WTC11 (cell line): ENCODE results near the gene CEP104. TPM values are rescaled to one million over a fixed set of nuclear protein-coding genes. Genes with fewer than 3 reads are reported as not detected.

Source experiments
- ATAC-seq: fragments of 200-7000 bp; cut with Tn5 transposase; 2 replicates; pipeline ENCODE4 v1.10.0; 2021; ENCODE audit warnings: mild to moderate bottlenecking, moderate library complexity
- CTCF ChIA-PET: fragments of 300-600 bp; sonication (Branson Sonifier 250); formaldehyde crosslinking; loops from one replicate; lab custom pipeline; 2021; ENCODE audit warnings: antibody characterized with exemption; lab: Charles Lee
- POLR2A ChIA-PET: fragments of 350-600 bp; sonication (Branson Sonifier 250); formaldehyde crosslinking; loops from one replicate; lab custom pipeline; 2021; ENCODE audit warnings: antibody characterized with exemption; lab: Charles Lee
- DNase-seq: peaks from one replicate; pipeline ENCODE4 v3.0.0; 2021; ENCODE audit warnings: low spot score
- H3K27ac Mint-ChIP-seq: 2 replicates; pipeline ENCODE4 v1.8.0; 2021; ENCODE audit warnings: mixed read lengths
- H3K27me3 Mint-ChIP-seq: 2 replicates; pipeline ENCODE4 v1.8.0; 2021; ENCODE audit warnings: low read depth, mild to moderate bottlenecking, moderate library complexity, mixed read lengths
- H3K36me3 Mint-ChIP-seq: 2 replicates; pipeline ENCODE4 v1.8.0; 2021; ENCODE audit warnings: mixed read lengths
- H3K4me1 Mint-ChIP-seq: 2 replicates; pipeline ENCODE4 v1.8.0; 2022; ENCODE audit warnings: mixed read lengths
- H3K4me3 Mint-ChIP-seq: 2 replicates; pipeline ENCODE4 v1.8.0; 2021; ENCODE audit warnings: mild to moderate bottlenecking, moderate library complexity, mixed read lengths
- H3K9me3 Mint-ChIP-seq: 2 replicates; pipeline ENCODE4 v1.8.0; 2021; ENCODE audit warnings: mixed read lengths
- CBFB ChIP-seq: sonication (generic); formaldehyde crosslinking; IDR thresholded peaks from 2 replicates; pipeline ENCODE4 v1.8.1; 2022; ENCODE audit warnings: mild to moderate bottlenecking, low read depth, missing genetic modification reagents
- CREM ChIP-seq: sonication (generic); formaldehyde crosslinking; IDR thresholded peaks from 2 replicates; pipeline ENCODE4 v1.8.1; 2022; ENCODE audit warnings: mild to moderate bottlenecking, missing genetic modification reagents, moderate library complexity
- ESRRA ChIP-seq: sonication (generic); formaldehyde crosslinking; IDR thresholded peaks from 2 replicates; pipeline ENCODE4 v1.8.1; 2022; ENCODE audit warnings: mild to moderate bottlenecking, missing genetic modification reagents, borderline replicate concordance
- FOXK1 ChIP-seq: sonication (generic); formaldehyde crosslinking; IDR thresholded peaks from 2 replicates; pipeline ENCODE4 v1.8.0; 2022; ENCODE audit warnings: mild to moderate bottlenecking, moderate library complexity, missing genetic modification reagents
- NR3C1 ChIP-seq: sonication (generic); formaldehyde crosslinking; conservative IDR thresholded peaks from 2 replicates; pipeline ENCODE4 v1.8.1; 2023; ENCODE audit warnings: low read depth, mild to moderate bottlenecking, missing genetic modification reagents
- SMAD4 ChIP-seq: sonication (generic); formaldehyde crosslinking; IDR thresholded peaks from 2 replicates; pipeline ENCODE4 v1.8.0; 2022; ENCODE audit warnings: mild to moderate bottlenecking, missing genetic modification reagents
- SOX15 ChIP-seq: fragments of 250-450 bp; sonication (Bioruptor Pico); IDR thresholded peaks from 2 replicates; pipeline ENCODE4 v1.9.0; 2021; ENCODE audit warnings: mild to moderate bottlenecking
- ZNF138 ChIP-seq: sonication (generic); formaldehyde crosslinking; conservative IDR thresholded peaks from 2 replicates; pipeline ENCODE4 v1.8.1; 2022; ENCODE audit warnings: mild to moderate bottlenecking, moderate library complexity, missing genetic modification reagents
- total RNA-seq: library from RNA; stranded (reverse); gene quantifications from 3 replicates; pipeline ENCODE4 v1.2.3, GENCODE V29; 2021
- TF ChIP-seq, protein P1 (sequence below): sonication (generic); formaldehyde crosslinking; IDR thresholded peaks from 2 replicates; pipeline ENCODE4 v1.8.1; 2023; ENCODE audit warnings: mild to moderate bottlenecking, moderate library complexity, missing genetic modification reagents
- TF ChIP-seq, protein P2 (sequence below): sonication (generic); formaldehyde crosslinking; IDR thresholded peaks from 2 replicates; pipeline ENCODE4 v1.8.0; 2022; ENCODE audit warnings: mild to moderate bottlenecking, missing genetic modification reagents
- TF ChIP-seq, protein P3 (sequence below): sonication (generic); formaldehyde crosslinking; IDR thresholded peaks from 2 replicates; pipeline ENCODE4 v1.8.1; 2023; ENCODE audit warnings: mild to moderate bottlenecking, missing genetic modification reagents, moderate library complexity
- TF ChIP-seq, protein P4 (sequence below): fragments of 200-600 bp; IDR thresholded peaks from 2 replicates; pipeline ENCODE4 v1.8.0; 2022; ENCODE audit warnings: antibody characterized with exemption
- TF ChIP-seq, protein P5 (sequence below): sonication (generic); formaldehyde crosslinking; IDR thresholded peaks from 2 replicates; pipeline ENCODE4 v1.8.1; 2022; ENCODE audit warnings: low read depth, missing genetic modification reagents, borderline replicate concordance
- TF ChIP-seq, protein P6 (sequence below): sonication (generic); formaldehyde crosslinking; conservative IDR thresholded peaks from 2 replicates; pipeline ENCODE4 v1.8.1; 2022; ENCODE audit warnings: mild to moderate bottlenecking, missing genetic modification reagents
- TF ChIP-seq, protein P7 (sequence below): sonication (generic); formaldehyde crosslinking; IDR thresholded peaks from 2 replicates; pipeline ENCODE4 v1.8.1; 2022; ENCODE audit warnings: mild to moderate bottlenecking, moderate library complexity, missing genetic modification reagents
- TF ChIP-seq, protein P8 (sequence below): sonication (generic); formaldehyde crosslinking; IDR thresholded peaks from 2 replicates; pipeline ENCODE4 v1.8.1; 2022; ENCODE audit warnings: low read depth, mild to moderate bottlenecking, moderate library complexity, missing genetic modification reagents, borderline replicate concordance
- TF ChIP-seq, protein P9 (sequence below): sonication (generic); formaldehyde crosslinking; IDR thresholded peaks from 2 replicates; pipeline ENCODE4 v1.8.0; 2023; ENCODE audit warnings: mild to moderate bottlenecking, missing genetic modification reagents

The CEP104 gene
- total RNA-seq, 1 experiment from 2014 or later = 38.0 TPM

DNA sequence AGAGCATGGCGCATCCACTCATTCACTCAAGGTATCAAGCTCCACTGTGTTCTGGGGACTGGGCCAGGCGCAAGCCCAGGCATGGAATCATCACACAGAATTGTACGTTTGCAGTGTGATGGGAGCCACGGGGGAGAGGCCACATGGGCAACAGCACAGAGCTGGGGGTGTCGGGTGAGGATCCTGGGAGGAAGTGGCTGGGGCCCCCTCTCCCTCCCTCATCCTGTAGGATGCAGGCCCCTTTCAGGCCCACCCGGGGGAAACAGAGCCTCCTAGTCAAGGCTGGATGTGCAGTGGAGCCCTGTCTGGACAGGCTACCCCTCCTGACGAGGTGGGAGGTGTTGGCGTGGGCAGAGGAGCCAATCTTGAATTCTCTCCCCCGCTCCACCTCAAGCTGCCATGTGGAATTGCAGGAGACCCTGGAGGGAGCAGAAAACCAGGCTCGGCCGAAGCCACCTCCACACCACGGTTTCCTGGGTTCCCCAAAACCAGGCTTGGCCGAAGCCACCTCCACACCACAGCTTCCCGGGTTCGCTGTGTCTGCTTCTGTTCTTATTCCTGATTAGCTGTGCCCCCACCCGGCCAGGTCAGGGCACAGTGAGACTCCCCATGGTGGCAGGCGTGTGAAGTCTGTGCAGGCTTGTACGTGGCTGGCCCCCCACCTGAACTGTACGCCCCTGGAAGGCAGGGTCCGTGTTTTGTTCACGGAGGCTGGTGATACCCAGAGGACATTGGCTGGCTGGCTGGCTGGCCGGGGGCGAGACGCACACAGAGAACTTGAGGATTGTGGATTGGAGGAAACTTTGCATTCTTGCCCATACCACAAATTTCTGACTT is 47.2 kb upstream of the CEP104 start:
- no peak for ATAC-seq
- Mint-ChIP-seq H3K4me3 (no peak overlapping the region), H3K9me3 (0 out of 2 replicates have a peak, but pooled peaks cover 3% of the 10 kb centered on the region), H3K27me3 (no peaks in the 10 kb centered on the region; the same call in 1 of the 2 replicates)
- POLR2A ChIA-PET = no interaction called here
- CTCF ChIA-PET = interaction anchor here (1.0 kb wide), 1 partner anchor 46 kb away, joined by 4 read pairs; no protein-coding TSS in a partner anchor
- TF ChIP-seq NR3C1 (no peak), SMAD4 (CRISPR knock-in tag) (no peak), ZNF138 (CRISPR knock-in tag) (no peak), FOXK1 (CRISPR knock-in tag) (no peak), SOX15 (CRISPR knock-in tag) (no peak)
- TF ChIP-seq, protein P1, sequence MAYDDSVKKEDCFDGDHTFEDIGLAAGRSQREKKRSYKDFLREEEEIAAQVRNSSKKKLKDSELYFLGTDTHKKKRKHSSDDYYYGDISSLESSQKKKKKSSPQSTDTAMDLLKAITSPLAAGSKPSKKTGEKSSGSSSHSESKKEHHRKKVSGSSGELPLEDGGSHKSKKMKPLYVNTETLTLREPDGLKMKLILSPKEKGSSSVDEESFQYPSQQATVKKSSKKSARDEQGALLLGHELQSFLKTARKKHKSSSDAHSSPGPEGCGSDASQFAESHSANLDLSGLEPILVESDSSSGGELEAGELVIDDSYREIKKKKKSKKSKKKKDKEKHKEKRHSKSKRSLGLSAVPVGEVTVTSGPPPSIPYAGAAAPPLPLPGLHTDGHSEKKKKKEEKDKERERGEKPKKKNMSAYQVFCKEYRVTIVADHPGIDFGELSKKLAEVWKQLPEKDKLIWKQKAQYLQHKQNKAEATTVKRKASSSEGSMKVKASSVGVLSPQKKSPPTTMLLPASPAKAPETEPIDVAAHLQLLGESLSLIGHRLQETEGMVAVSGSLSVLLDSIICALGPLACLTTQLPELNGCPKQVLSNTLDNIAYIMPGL (CRISPR knock-in tag) = no peak
- TF ChIP-seq, protein P2, sequence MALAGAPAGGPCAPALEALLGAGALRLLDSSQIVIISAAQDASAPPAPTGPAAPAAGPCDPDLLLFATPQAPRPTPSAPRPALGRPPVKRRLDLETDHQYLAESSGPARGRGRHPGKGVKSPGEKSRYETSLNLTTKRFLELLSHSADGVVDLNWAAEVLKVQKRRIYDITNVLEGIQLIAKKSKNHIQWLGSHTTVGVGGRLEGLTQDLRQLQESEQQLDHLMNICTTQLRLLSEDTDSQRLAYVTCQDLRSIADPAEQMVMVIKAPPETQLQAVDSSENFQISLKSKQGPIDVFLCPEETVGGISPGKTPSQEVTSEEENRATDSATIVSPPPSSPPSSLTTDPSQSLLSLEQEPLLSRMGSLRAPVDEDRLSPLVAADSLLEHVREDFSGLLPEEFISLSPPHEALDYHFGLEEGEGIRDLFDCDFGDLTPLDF (CRISPR knock-in tag) = no peak
- TF ChIP-seq, protein P3, sequence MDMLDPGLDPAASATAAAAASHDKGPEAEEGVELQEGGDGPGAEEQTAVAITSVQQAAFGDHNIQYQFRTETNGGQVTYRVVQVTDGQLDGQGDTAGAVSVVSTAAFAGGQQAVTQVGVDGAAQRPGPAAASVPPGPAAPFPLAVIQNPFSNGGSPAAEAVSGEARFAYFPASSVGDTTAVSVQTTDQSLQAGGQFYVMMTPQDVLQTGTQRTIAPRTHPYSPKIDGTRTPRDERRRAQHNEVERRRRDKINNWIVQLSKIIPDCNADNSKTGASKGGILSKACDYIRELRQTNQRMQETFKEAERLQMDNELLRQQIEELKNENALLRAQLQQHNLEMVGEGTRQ (CRISPR knock-in tag) = no peak
- TF ChIP-seq, all 79 proteins: peak for 0
- H3K36me3 Mint-ChIP-seq = no peaks in the 10 kb centered on the region; the same call in 1 of the 2 replicates
- DNase-seq = no peak
- peaks cover 13% of the 10 kb centered on the region for H3K4me1 Mint-ChIP-seq
- H3K27ac Mint-ChIP-seq = no peak overlapping the region

DNA sequence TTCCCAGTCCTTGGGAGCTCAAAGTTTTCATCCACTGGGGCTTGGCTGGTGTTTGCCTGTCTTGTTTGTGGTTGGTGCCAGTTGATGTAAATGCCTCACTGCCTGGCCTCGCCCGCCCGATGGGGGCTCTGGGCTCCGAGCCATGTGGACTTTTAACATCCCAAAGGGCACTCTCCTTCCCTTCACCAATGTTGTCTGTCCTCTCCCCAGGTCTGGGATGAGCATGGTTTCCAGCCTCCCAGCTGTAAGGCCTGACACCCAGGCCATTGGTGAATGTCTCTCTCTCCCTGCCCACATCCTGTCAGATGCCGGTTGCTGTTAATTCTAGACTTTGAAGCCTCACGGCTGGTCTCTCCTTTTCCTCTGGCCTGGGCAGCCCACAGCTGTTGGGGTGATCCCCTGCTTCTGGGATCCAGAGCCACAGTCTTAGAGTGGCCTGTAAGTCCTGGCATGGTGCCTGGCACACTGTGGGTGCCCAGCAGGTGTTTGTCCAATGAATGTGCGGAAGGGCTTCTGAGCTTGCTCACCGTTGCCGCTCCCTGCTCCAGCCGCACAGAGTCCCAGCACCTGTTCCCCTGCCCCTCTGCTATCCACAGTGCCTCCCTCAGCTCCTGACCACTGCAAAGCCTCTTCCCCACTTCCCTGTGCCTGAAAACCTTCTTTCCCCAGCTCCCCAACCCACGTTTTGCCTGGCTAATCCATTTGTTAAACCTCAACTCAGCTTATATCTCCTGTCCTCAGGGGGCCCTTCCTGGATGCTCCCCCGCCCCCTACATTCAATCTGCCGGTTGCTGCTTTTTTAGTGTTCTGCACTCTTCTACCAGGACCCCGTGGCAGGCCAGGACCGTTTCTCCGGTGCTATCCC is 46.4 kb upstream of the CEP104 start:
- no peak overlapping the region for H3K27ac Mint-ChIP-seq
- H3K9me3 Mint-ChIP-seq = peaks cover 7% of the 10 kb centered on the region; the same call in 1 of the 2 replicates
- ATAC-seq (no peak), DNase-seq (no peak)
- POLR2A ChIA-PET = no interaction called here
- H3K4me3 Mint-ChIP-seq = no peak overlapping the region
- H3K36me3 Mint-ChIP-seq = peaks cover 3% of the 10 kb centered on the region
- CTCF ChIA-PET = interaction anchor here (1.0 kb wide), 1 partner anchor 45 kb away, joined by 4 read pairs; no protein-coding TSS in a partner anchor
- TF ChIP-seq, protein P4, sequence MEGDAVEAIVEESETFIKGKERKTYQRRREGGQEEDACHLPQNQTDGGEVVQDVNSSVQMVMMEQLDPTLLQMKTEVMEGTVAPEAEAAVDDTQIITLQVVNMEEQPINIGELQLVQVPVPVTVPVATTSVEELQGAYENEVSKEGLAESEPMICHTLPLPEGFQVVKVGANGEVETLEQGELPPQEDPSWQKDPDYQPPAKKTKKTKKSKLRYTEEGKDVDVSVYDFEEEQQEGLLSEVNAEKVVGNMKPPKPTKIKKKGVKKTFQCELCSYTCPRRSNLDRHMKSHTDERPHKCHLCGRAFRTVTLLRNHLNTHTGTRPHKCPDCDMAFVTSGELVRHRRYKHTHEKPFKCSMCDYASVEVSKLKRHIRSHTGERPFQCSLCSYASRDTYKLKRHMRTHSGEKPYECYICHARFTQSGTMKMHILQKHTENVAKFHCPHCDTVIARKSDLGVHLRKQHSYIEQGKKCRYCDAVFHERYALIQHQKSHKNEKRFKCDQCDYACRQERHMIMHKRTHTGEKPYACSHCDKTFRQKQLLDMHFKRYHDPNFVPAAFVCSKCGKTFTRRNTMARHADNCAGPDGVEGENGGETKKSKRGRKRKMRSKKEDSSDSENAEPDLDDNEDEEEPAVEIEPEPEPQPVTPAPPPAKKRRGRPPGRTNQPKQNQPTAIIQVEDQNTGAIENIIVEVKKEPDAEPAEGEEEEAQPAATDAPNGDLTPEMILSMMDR = no peak
- TF ChIP-seq, protein P5, sequence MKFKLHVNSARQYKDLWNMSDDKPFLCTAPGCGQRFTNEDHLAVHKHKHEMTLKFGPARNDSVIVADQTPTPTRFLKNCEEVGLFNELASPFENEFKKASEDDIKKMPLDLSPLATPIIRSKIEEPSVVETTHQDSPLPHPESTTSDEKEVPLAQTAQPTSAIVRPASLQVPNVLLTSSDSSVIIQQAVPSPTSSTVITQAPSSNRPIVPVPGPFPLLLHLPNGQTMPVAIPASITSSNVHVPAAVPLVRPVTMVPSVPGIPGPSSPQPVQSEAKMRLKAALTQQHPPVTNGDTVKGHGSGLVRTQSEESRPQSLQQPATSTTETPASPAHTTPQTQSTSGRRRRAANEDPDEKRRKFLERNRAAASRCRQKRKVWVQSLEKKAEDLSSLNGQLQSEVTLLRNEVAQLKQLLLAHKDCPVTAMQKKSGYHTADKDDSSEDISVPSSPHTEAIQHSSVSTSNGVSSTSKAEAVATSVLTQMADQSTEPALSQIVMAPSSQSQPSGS (CRISPR knock-in tag) = no peak
- TF ChIP-seq ESRRA (CRISPR knock-in tag) (no peak), CREM (no peak), CBFB (CRISPR knock-in tag) (no peak)
- TF ChIP-seq, protein P6, sequence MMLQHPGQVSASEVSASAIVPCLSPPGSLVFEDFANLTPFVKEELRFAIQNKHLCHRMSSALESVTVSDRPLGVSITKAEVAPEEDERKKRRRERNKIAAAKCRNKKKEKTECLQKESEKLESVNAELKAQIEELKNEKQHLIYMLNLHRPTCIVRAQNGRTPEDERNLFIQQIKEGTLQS = no peak
- TF ChIP-seq, protein P7, sequence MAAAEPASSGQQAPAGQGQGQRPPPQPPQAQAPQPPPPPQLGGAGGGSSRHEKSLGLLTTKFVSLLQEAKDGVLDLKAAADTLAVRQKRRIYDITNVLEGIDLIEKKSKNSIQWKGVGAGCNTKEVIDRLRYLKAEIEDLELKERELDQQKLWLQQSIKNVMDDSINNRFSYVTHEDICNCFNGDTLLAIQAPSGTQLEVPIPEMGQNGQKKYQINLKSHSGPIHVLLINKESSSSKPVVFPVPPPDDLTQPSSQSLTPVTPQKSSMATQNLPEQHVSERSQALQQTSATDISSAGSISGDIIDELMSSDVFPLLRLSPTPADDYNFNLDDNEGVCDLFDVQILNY (CRISPR knock-in tag) = no peak
- TF ChIP-seq, protein P8, sequence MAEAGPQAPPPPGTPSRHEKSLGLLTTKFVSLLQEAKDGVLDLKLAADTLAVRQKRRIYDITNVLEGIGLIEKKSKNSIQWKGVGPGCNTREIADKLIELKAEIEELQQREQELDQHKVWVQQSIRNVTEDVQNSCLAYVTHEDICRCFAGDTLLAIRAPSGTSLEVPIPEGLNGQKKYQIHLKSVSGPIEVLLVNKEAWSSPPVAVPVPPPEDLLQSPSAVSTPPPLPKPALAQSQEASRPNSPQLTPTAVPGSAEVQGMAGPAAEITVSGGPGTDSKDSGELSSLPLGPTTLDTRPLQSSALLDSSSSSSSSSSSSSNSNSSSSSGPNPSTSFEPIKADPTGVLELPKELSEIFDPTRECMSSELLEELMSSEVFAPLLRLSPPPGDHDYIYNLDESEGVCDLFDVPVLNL (CRISPR knock-in tag) = no peak
- TF ChIP-seq, protein P9, sequence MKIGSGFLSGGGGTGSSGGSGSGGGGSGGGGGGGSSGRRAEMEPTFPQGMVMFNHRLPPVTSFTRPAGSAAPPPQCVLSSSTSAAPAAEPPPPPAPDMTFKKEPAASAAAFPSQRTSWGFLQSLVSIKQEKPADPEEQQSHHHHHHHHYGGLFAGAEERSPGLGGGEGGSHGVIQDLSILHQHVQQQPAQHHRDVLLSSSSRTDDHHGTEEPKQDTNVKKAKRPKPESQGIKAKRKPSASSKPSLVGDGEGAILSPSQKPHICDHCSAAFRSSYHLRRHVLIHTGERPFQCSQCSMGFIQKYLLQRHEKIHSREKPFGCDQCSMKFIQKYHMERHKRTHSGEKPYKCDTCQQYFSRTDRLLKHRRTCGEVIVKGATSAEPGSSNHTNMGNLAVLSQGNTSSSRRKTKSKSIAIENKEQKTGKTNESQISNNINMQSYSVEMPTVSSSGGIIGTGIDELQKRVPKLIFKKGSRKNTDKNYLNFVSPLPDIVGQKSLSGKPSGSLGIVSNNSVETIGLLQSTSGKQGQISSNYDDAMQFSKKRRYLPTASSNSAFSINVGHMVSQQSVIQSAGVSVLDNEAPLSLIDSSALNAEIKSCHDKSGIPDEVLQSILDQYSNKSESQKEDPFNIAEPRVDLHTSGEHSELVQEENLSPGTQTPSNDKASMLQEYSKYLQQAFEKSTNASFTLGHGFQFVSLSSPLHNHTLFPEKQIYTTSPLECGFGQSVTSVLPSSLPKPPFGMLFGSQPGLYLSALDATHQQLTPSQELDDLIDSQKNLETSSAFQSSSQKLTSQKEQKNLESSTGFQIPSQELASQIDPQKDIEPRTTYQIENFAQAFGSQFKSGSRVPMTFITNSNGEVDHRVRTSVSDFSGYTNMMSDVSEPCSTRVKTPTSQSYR (CRISPR knock-in tag) = no peak
- H3K27me3 Mint-ChIP-seq = no peaks in the 10 kb centered on the region; the same call in 1 of the 2 replicates
- H3K4me1 Mint-ChIP-seq = peaks cover 21% of the 10 kb centered on the region
